Panc1 (cell line): ENCODE results near the gene C16orf90. TPM values are rescaled to one million over a fixed set of nuclear protein-coding genes. Genes with fewer than 3 reads are reported as not detected.

Experiments used
- ATAC-seq: fragments of 200-7000 bp; cut with Tn5 transposase; 2 replicates; pipeline ENCODE4 v1.9.1; 2020; ENCODE audit warnings: mild to moderate bottlenecking, moderate library complexity
- BruUV-seq: library from RNA; stranded (reverse); fragments of 400-500 nt; replicated peaks from 2 replicates; lab custom pipeline; 2021; lab: Mats Ljungman, UMichigan
- CTCF ChIA-PET: fragments of 300-600 bp; sonication (Branson Sonifier 250); formaldehyde crosslinking; loops from one replicate; lab custom pipeline; 2022; ENCODE audit warnings: antibody characterized with exemption; lab: Charles Lee
- POLR2A ChIA-PET: fragments of 300-600 bp; sonication (Branson Sonifier 250); formaldehyde crosslinking; loops from one replicate; lab custom pipeline; 2022; ENCODE audit warnings: antibody characterized with exemption; lab: Charles Lee
- DNase-seq: peaks from one replicate; pipeline ENCODE4 v3.0.0-alpha.2; 2010; ENCODE audit warnings: low read depth, low spot score
- H3K27ac ChIP-seq: 2 replicates; pipeline ENCODE4 v1.5.1; 2011; ENCODE audit warnings: mild to moderate bottlenecking, low read length, inconsistent platforms
- H3K27me3 ChIP-seq: fragments of 200-500 bp; sonication (Bioruptor generic); 2 replicates; pipeline ENCODE4 v1.6.0; 2014; ENCODE audit warnings: low read length, inconsistent platforms; ENCODE audit not compliant: control insufficient read depth, insufficient read depth
- H3K36me3 ChIP-seq: fragments of 200-500 bp; sonication (Bioruptor generic); 2 replicates; pipeline ENCODE4 v1.5.1; 2014; ENCODE audit warnings: inconsistent platforms, mild to moderate bottlenecking, low read length, moderate library complexity; ENCODE audit not compliant: control insufficient read depth, insufficient read depth
- H3K4me1 ChIP-seq: 2 replicates; pipeline ENCODE4 v1.5.1; 2011; ENCODE audit warnings: inconsistent platforms, mild to moderate bottlenecking, low read length, moderate library complexity; ENCODE audit not compliant: control insufficient read depth, insufficient read depth
- H3K4me3 ChIP-seq, 2 experiments: 2 replicates each; pipeline ENCODE4 v1.5.1; 2011 to 2012; ENCODE audit warnings: low read depth in 2 of 2, low read length in 2 of 2, mild to moderate bottlenecking in 2 of 2, inconsistent platforms in 1 of 2, moderate library complexity in 1 of 2
- H3K9me3 ChIP-seq: fragments of 200-500 bp; sonication (Bioruptor generic); 2 replicates; pipeline ENCODE4 v1.5.1; 2014; ENCODE audit warnings: low read depth, mild to moderate bottlenecking, inconsistent platforms, low read length, moderate library complexity; ENCODE audit not compliant: control insufficient read depth, insufficient read depth
- CTCF ChIP-seq: fragments of 450-650 bp; IDR thresholded peaks from 2 replicates; pipeline ENCODE4 v1.5.1; 2017; ENCODE audit warnings: mild to moderate bottlenecking
- POLR2AphosphoS5 ChIP-seq: IDR thresholded peaks from 2 replicates; pipeline ENCODE4 v1.6.1; 2012; ENCODE audit warnings: mild to moderate bottlenecking, low read depth, low read length, moderate library complexity
- REST ChIP-seq, 2 experiments: IDR thresholded peaks; 2 replicates each; pipeline ENCODE4 v1.6.1; 2011 to 2012; ENCODE audit warnings: low read depth in 2 of 2, control low read depth in 1 of 2, low read length in 1 of 2, mild to moderate bottlenecking in 1 of 2, moderate library complexity in 1 of 2; ENCODE audit not compliant: insufficient read depth in 1 of 2
- SIN3A ChIP-seq: IDR thresholded peaks from 2 replicates; pipeline ENCODE4 v1.6.1; 2012; ENCODE audit warnings: low read depth, mild to moderate bottlenecking, low read length, moderate library complexity, borderline replicate concordance; ENCODE audit not compliant: insufficient read depth
- TCF7L2 ChIP-seq: IDR thresholded peaks from 2 replicates; pipeline ENCODE4 v1.6.1; 2011; ENCODE audit warnings: mild to moderate bottlenecking, low read depth, low read length, inconsistent platforms
- in situ Hi-C: cut with HindIII; loops from 2 replicates; pipeline ENCODE4 v1.10.0; 2016; ENCODE audit warnings: low sequenced_read_pairs, low pct_unique_long_range_greater_than_20kb
- intact Hi-C: fragments of 100-400 bp; cut with micrococcal nuclease; formaldehyde crosslinking; loops from one replicate; pipeline ENCODE4 v1.10.0; 2022; ENCODE audit not compliant: unreplicated experiment
- total RNA-seq: library from RNA; stranded (reverse); gene quantifications from one replicate; pipeline ENCODE4 v1.2.1, GENCODE V29; 2021; ENCODE audit not compliant: unreplicated experiment

Gene C16orf90
- total RNA-seq, 1 experiment from 2014 or later: not detected

- Histone ChIP-seq H3K36me3 (0 out of 2 replicates have a peak, but pooled peaks cover 2% of the 10 kb centered on the region), H3K9me3 (no peaks in the 10 kb centered on the region), H3K4me1 (no peaks in the 10 kb centered on the region), H3K27me3 (no peaks in the 10 kb centered on the region), H3K4me3 (no peak overlapping the region), H3K27ac (no peak overlapping the region)
- POLR2A ChIA-PET: interaction anchor here (1.2 kb wide), 1 partner anchor 107 kb away, joined by 5 read pairs; no protein-coding TSS in a partner anchor
- intact Hi-C loops: no loop called here
- in situ Hi-C loops: no loop called here
- CTCF ChIA-PET: no interaction called here
- DNase-seq (no peak), ATAC-seq (no peak)
- TF ChIP-seq TCF7L2 (no peak), POLR2AphosphoS5 (no peak), REST (IDR thresholded peaks at IDR 0.05; ENCODE audit: insufficient read depth in 1 of 2, low read depth in 2 of 2, low read length in 1 of 2) (no peak), SIN3A (no peak)
- BruUV-seq: no TSS peak
Measured at GRCh38 chr16:3508736-3509135, 13.4 kb upstream of the C16orf90 start.

DNA sequence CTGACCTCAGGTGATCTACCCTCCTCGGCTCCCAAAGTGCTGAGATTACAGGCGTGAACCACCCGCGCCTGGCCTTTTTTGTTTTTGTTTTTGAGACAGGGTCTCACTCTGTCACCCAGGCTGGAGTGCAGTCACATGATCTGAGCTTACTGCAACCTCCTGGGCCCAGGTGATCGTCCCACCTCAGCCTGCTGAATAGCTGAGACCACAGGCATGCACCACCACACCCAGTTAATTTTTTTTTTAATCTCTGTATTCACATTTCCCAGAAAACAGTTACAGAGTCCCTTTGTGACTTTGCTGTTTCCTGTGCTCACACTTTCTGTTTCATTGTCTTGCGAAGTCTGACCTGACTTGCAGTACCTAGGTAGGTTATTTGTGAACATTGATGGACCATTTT, 8.2 kb upstream of the C16orf90 start:
- no peaks in the 10 kb centered on the region for H3K9me3 ChIP-seq
- ChIA-PET POLR2A (no interaction called here), CTCF (no interaction called here)
- no TSS peak for BruUV-seq
- H3K36me3 ChIP-seq: no peaks in the 10 kb centered on the region; the same call in 1 of the 2 replicates
- TF ChIP-seq SIN3A (no peak), TCF7L2 (no peak), CTCF (no peak), REST (IDR thresholded peaks at IDR 0.05; ENCODE audit: insufficient read depth in 1 of 2, low read depth in 2 of 2, low read length in 1 of 2) (no peak), POLR2AphosphoS5 (no peak)
- H3K4me3 ChIP-seq: no peak overlapping the region
- no peaks in the 10 kb centered on the region for H3K27me3 ChIP-seq
- intact Hi-C loops (no loop called here), in situ Hi-C loops (no loop called here)
- H3K27ac ChIP-seq: no peak overlapping the region
- H3K4me1 ChIP-seq: 0 out of 2 replicates have a peak, but pooled peaks cover 9% of the 10 kb centered on the region
- no peak for DNase-seq
- no peak for ATAC-seq
